Activated CD4-positive, alpha-beta T cell treated with anti-CD3 and anti-CD28 coated beads, Interleukin-2, Interleukin-4, amounts not matched to agents 100 ng/mL and 50 ng/mL, durations not matched to agents 16 hours and 8 hours (primary cell): ENCODE data around the gene HS3ST2.

Experiments
- DNase-seq: peaks from one replicate; pipeline ENCODE4 v3.0.0-alpha.2; 2020; ENCODE audit warnings: low spot score

HS3ST2 gene

DNA sequence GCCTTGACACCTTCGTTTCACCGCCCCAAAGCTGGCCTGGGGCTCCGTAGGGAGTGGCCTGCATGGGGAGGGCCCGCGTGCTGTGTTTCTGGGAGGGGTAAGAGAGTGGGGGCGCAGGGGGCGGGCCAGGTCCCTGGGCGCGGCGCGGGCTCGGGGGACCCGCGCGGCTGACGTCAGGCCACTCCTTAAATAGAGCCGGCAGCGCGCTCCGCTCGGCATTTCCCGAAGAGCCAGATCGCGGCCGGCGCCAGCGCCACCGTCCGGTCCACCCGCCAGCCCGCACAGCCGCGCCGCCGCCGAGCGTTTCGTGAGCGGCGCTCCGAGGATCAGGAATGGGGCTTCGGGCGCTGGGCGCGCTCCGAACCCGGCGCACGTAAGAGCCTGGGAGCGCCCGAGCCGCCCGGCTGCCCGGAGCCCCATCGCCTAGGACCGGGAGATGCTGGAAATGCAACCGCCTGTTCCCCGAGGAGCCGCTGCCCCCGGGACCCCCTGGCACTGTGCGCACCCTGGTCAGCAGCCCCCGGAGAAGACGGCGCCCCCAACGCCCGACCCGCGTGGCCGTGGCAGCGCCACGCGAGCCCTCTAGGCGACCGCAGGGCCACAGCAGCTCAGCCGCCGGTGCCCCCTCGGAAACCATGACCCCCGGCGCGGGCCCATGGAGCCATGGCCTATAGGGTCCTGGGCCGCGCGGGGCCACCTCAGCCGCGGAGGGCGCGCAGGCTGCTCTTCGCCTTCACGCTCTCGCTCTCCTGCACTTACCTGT, at the start of gene HS3ST2:
HS3ST2 (plus strand) TSS at position 215 of the 763 bp plus-strand sequence; CDS start at position 664, 449 bp downstream.
- DNase-seq, result no peak

DNA sequence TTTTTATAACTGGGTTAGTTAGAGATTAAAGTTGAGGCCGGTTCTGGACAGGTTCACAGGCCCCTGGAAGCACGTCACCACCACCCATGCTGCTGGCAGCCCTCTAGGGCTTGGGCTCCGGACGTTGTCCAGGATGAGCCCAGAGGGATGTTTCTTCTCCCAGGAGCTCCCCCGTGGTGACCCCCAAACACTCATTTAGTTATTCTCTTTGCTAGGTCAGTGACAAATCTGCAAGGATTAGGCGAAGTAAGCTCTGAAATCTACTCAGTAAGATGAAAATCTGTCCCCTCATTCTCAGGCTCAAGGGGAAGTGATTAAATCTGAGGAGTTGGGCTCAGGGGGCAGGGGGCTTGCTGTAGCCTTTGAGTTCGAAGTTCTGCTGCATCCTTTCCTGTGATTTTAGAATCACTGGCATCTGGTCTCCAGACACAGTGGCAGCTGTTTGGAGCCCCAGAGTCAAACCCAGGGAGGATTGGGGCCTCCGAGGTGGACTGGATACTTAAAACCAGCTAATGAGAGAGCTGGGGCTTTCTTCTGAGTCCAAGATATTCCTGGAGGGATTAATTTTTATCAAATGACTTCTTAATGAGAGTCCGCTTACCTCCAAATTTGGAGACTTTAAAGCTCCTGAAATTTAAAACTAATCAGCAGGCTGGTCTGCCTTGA, 49.2 kb upstream of the HS3ST2 start:
- DNase-seq, result no peak

- no peak for DNase-seq
These were observed 48.5 kb upstream of the HS3ST2 start for GRCh38 chr16:22765479-22765878.

GRCh38 chr16:22770866-22771265, 43.1 kb upstream of the HS3ST2 start:
- no peak for DNase-seq

- no peak for DNase-seq
These were observed 42.4 kb upstream of the HS3ST2 start for GRCh38 chr16:22771551-22771950.

GRCh38 chr16:22775220-22775922, 38.6 kb upstream of the HS3ST2 start:
- DNase-seq, result no peak

- DNase-seq, result no peak
These were observed 32.5 kb upstream of the HS3ST2 start for GRCh38 chr16:22781480-22781879.

GRCh38 chr16:22782314-22782713, 31.6 kb upstream of the HS3ST2 start:
- no peak for DNase-seq

DNA sequence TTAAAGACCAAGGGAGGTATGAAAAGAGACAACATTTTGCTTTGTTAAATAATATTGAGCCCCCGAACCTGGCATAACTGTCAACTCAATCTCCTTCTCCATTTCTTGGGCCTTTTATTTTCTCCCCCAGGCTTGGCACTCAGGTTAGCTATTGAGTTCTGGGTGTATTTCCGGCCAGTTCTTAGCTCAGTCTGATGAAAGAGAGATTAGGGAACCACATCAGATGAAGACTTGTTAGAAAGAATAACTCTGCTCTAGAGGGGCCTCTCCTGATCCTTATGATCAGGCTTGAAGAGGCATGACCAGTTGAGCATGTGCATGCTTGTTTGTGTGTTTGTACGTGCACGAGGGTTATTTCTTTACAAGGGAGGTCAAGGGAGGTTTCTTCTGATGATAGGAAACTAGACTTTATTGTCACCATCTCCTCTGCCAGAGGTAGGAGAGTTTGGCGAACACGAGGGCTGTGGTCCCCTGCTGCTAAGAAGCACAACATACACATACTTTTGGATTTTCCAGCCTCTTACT, 29.2 kb upstream of the HS3ST2 start:
- DNase-seq, result no peak

GRCh38 chr16:22785552-22785951, 28.4 kb upstream of the HS3ST2 start:
- DNase-seq, result no peak

DNA sequence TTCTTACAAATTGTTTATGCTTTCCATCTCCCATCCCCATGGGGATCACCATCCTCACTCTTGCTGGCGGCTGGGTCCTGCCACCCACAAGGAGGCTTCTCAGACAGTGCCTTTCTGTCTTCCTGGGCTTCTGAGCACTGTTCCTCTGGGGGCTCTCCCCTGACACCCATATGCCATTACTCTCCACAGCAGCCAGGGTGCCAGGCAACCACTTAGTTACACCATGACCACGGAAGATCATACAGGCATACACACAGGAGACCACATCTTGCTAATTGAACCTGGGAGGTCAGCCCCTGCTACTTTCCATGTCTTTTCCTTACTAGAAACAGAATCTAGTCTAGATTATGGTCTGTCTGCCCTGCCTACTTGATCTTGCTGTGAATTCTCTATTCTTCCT, 27.7 kb upstream of the HS3ST2 start:
- no peak for DNase-seq

DNA sequence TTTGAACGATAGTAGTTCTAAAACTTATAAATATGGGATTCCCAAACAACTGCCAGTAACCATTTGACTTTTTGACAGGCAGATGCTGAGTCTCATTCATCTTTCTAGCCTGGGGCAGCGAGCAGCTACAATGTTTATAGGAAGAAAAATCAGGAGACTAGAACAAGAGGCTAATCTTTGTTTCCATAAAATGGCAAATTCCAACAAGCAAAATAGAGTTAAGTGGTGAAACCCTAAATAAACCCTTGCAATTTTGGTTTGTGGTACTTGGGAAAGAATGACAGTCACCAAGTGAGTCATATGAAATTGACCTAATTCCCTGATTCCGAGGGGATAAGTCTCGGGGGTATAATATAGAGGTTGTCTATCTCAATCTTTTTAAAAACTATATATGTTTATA, 27.3 kb upstream of the HS3ST2 start:
- no peak for DNase-seq

GRCh38 chr16:22787466-22788192, 26.3 kb upstream of the HS3ST2 start:
- DNase-seq, result peak; percentile 8

DNA sequence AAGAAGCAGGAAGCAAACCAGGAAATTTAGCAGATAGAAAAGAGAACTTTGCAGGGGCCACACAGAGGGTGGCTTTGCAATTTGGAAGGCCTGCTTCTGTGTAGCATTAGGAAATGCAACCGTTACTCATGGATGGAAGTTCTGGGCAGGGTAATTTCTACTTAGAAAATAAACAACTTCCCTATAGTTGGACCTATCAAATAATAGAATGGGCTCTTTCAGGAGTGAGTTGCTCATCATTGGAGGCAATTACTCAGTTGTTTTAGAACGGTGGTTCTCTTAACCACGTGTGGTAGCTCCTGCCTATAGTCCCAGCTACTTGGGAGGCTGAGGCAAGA, 25.8 kb upstream of the HS3ST2 start:
- DNase-seq, result no peak

- no peak for DNase-seq
These were observed 24.5 kb upstream of the HS3ST2 start for GRCh38 chr16:22789281-22789945.

- no peak for DNase-seq
These were observed 16.4 kb upstream of the HS3ST2 start for GRCh38 chr16:22797551-22797950.

- no peak for DNase-seq
These were observed 14.8 kb upstream of the HS3ST2 start for GRCh38 chr16:22799113-22799512.

GRCh38 chr16:22804893-22805292, 9.1 kb upstream of the HS3ST2 start:
- DNase-seq, result no peak

GRCh38 chr16:22805326-22805725, 8.6 kb upstream of the HS3ST2 start:
- DNase-seq, result no peak

GRCh38 chr16:22806811-22807210, 7.2 kb upstream of the HS3ST2 start:
- DNase-seq, result no peak

DNA sequence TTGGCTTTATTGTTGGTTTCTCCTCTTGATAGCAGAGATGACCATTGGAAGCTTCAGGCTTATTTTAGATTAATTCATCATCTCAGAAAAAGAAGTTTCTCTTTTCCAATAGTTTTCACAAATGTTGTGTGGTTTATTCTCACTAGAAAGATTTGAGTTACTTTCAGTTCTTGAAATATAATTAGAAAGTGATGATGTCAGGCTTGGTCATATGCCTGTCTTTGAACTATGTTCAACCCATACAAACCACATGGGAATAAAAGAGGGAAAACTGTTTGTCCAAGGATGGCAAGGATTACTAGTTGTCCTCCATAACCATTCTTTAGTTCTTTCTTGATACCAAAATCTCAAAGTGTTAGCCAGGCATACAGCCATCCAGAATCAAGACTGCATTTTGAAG, 3.7 kb upstream of the HS3ST2 start:
- DNase-seq, result no peak
